G401 (cell line): ENCODE measurements around the gene GLMN. TPM values are rescaled to one million over a fixed set of nuclear protein-coding genes. Genes with fewer than 3 reads are reported as not detected.

Experiments used
- DNase-seq: peaks from one replicate; pipeline ENCODE4 v3.0.0-alpha.2; 2015; ENCODE audit warnings: low spot score
- in situ Hi-C: cut with HindIII; loops from 2 replicates; pipeline ENCODE4 v1.10.0; 2016; ENCODE audit warnings: low sequenced_read_pairs, mixed read lengths
- total RNA-seq: library from RNA; depleted of rRNA; stranded (reverse); fragments of >200 nt; shearing (Covaris generic); gene quantifications from 2 replicates; pipeline ENCODE4 v1.2.3, GENCODE V29; 2014; rRNA removed

The GLMN gene, protein sequence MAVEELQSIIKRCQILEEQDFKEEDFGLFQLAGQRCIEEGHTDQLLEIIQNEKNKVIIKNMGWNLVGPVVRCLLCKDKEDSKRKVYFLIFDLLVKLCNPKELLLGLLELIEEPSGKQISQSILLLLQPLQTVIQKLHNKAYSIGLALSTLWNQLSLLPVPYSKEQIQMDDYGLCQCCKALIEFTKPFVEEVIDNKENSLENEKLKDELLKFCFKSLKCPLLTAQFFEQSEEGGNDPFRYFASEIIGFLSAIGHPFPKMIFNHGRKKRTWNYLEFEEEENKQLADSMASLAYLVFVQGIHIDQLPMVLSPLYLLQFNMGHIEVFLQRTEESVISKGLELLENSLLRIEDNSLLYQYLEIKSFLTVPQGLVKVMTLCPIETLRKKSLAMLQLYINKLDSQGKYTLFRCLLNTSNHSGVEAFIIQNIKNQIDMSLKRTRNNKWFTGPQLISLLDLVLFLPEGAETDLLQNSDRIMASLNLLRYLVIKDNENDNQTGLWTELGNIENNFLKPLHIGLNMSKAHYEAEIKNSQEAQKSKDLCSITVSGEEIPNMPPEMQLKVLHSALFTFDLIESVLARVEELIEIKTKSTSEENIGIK
- 35.2 and 39.2 TPM in 2 replicates for total RNA-seq

DNA sequence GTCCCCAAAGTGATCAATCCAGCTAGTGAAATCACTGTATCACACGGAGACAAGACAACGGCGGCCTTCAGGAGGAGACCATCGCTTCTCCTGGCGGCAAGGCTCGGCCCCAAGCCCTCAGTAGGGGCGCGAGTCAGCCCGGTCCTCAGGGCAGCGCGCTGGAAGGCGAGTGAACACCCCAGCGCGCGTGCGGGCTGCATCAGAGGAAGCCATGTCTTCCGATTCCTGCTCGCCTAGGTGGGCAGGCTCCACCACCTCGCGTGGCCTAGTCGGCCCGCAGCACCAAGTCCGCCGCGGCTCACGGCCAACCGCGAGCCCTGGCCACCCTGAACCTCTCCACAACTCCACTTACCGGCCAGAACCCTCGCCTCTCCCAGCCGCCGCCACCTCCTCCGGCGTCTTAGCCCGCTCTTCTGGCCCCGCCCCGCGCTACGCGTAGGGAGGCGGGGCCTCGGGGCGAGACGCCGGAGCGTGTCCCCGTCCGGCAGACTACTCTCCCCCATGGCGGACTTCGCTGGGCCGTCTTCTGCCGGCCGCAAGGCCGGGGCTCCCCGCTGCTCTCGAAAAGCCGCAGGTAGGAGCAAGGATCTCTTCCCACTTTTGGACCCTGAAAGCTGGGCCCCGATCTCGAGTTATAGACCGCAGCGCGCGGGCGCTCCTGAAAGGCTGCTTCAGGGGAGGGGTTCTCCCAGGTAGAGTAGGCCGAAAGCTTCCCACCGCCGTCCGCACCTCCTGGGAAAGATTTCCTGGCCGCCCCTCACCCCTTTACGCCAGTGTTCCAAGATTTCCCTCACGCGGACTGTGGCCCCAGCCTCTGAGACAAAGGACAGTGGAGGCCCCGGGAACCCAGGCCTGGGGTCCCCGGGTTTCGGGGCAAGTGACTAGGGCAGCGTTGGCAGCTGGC lies at the start of gene GLMN, which contains the start of gene RPAP2:
GLMN (minus strand) TSS at position 415 of the 904 bp plus-strand sequence. CDS start 988 bp downstream, outside the sequence.
RPAP2 (plus strand) TSS at position 487 of the 904 bp plus-strand sequence; CDS start at position 502, 15 bp downstream.
- in situ Hi-C loops = no loop called here
- peak; percentile 91 for DNase-seq

DNA sequence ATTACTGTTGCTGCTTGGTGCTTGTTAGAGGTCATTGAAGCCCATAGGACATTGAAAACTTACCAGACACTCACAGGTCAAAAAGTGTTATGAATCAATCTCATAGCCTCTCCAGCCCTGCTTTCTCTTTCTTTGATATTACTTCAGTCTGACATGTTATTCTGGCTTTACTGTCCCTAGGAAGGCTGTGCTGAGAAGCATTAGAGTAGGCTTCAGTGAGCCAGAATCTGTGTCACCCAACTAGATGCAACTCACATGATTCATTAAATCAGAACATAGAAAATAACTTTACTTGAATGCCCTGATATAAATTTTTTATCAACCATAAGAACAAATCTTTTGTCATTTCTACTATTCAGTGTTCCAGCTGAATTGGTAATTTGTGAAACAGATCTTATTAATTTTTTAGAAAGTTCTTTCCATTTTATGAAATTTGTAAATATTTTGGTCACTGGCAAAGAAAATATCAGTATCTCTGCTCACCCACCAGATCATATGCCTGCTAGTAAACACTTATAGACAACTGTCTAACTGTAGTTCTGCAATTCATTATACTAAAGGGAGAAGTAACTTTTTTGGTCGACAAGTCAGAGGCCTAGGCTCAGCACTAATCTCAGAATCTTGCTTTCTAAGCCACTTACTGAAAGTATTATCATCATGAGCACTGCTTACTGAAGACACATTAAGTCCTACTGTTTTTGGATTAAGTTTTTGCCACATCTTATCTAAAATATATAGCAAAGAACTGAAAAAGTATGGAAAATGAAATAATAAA lies 48.3 kb upstream of the GLMN start:
- in situ Hi-C loops = no loop called here
- DNase-seq = peak; percentile 7

DNA sequence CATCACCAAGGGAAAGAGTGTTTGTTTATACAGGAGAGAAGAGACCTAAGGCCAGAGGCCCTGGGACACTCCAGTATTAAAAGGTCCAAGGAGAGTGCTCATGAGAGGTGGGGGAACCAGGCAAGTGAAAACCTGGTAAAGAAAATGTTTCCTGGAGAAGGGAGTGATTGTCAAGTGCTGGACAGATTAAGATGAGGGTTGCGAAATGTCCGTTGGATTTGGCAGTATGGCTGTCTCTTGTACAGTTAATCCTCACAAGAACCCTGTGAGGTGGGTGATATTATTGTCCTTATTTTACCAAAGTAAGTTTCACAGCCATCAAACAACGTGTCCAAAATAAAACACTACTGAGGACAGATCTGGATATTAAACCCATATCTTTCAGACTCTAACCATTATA lies 44.3 kb upstream of the GLMN start:
- DNase-seq = no peak
- in situ Hi-C loops = no loop called here

DNA sequence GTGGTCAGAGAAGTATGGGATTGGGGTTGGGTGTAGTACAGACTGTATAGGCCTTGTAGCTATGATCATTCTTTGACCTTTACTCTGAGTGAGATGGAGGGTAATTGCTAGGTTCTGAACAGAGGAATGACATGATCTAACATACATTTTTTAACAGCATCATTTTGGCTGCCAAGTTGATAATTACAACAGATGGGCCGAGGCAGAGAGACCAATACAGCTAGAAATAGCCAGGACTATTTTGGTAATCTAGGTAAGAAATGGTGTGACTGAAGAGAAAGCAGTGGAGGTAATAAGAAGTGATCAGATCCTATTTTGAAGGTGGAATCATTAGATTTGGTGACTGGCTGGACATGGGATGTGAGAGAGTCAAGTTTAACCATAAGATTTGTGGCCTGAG lies 43.6 kb upstream of the GLMN start:
- DNase-seq = peak; percentile 89
- in situ Hi-C loops = no loop called here

DNA sequence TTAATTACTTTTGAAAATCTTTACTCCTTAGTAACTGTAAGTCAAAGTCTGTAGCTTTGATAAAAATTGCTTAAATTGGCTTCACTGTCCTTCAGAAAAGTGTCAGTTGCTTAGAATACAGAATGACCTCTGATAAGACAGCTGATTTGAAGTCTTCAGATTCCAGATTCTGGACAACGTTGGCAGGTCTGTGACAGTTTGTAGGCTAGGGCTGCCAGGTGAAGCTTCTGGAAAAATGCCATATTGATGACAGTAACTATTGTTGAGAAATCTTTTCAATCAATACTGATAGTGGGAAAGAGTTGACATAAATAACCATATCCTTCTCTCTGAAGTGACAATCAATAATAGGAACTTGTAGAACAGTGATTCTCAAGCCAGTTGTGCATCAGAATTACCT lies 41.4 kb upstream of the GLMN start:
- in situ Hi-C loops = no loop called here
- DNase-seq = peak; percentile 12

DNA sequence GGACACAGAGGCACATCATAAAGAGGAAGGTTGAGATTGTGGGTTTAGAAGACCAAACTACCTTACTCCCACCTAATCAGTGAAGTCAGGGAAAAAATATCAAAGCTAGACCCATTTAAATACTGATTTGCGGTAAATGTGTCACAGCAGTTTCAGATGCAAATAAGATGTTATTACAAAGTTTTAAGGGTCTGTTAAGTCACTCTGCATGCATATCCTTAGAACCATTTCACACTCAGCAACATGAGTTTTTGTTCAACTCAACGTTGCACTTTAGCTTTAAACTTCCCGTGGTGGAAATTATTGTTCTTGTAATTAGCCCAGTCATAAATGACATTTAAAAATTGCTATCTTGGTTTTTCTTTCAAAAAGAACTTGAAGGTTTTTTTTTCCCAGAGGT lies 34.9 kb upstream of the GLMN start:
- DNase-seq = no peak
- in situ Hi-C loops = no loop called here

DNA sequence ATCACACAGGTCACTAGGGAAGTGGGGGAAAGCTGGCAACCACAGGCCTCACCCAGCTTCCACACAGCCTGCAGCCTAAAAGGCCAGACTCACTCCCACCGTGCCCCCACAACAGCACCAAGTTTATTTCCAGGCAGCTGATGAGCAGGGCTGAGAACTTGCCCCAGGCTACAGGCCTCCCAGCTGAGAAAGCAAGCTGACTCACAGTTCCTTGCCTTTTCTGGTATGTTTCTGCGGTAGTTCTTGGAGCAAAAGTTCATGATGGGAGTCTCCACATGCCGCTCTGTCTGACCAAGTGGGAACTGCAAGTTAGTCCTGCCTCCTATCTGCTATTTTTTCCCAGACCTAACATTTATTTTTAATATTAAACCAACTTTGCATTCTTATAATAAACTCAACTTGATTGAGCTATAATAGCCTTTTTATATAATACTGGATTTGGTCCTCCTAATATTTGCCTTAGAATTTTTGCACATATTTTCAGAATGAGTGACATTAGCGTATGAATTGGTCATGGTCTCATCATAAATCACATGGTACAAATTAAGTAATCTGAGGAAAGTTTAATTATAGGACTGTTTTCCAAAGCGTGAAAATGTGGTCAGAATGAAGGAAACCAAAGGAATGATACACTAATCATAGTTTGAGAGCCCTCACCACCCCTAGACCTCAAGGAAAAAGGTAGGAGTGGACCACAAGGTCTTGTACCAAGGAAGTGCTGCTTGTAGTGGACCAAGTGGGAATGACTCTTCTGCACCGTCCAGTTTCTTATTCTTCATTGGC lies 30.8 kb upstream of the GLMN start:
- in situ Hi-C loops = no loop called here

DNA sequence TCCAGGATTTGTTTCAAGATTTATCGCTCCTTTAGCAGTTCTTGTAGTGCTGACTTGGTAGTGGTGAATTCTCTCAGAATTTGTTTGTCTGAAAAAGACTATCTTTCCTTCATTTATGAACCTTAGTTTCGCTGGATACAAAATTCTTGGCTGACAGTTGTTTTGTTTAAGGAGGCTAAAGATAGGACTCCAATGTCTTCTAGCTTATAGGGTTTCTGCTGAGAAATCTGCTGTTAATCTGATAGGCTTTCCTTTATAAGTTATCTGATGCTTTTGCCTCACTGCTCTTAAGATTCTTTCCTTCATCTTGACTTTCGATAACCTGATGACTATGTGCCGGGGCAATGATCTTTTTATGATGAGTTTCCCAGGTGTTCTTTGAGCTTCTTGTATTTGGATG lies 29.0 kb upstream of the GLMN start:
- in situ Hi-C loops = no loop called here
- no peak for DNase-seq

More for the DNA sequence above, 30.8 kb upstream of the GLMN start:
- DNase-seq = no peak

DNA sequence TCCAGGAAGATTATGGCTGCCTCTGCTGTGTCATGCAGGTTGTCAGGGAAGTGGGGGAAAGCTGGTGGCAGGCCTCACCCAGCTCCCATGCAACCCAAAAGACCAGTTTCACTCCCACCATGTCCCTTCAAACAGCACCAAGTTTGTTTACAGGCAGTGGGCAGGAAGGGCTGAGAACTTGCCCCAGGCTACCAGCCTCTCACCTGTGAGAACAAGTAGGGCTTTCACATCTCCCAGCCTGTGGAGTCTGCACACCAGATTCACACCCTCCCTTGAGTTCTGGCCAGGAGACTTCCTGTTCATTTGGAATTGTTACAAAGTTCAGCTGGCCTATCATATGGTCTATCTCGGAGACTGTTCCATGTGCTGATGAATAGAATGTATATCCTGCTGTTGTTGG lies 27.9 kb upstream of the GLMN start:
- DNase-seq = no peak
- in situ Hi-C loops = no loop called here

DNA sequence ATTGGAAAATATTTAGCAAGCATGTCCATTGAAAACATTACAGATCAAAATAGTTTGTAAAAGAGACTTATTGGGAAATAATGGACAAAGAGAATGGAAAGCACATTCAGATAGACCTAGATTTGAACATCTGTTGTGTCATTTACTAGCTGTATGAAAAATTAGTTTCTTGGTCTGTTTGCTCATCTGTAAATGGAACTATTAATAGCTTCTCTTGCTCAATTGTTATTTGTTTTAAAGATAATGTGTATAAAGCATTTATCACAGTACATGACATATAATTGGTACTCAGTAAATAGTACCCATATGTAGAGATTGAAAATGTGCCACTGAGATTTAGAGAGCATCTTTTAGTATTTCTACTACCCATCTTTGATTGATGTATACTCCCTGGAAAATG lies 26.0 kb upstream of the GLMN start:
- in situ Hi-C loops = no loop called here
- no peak for DNase-seq

DNA sequence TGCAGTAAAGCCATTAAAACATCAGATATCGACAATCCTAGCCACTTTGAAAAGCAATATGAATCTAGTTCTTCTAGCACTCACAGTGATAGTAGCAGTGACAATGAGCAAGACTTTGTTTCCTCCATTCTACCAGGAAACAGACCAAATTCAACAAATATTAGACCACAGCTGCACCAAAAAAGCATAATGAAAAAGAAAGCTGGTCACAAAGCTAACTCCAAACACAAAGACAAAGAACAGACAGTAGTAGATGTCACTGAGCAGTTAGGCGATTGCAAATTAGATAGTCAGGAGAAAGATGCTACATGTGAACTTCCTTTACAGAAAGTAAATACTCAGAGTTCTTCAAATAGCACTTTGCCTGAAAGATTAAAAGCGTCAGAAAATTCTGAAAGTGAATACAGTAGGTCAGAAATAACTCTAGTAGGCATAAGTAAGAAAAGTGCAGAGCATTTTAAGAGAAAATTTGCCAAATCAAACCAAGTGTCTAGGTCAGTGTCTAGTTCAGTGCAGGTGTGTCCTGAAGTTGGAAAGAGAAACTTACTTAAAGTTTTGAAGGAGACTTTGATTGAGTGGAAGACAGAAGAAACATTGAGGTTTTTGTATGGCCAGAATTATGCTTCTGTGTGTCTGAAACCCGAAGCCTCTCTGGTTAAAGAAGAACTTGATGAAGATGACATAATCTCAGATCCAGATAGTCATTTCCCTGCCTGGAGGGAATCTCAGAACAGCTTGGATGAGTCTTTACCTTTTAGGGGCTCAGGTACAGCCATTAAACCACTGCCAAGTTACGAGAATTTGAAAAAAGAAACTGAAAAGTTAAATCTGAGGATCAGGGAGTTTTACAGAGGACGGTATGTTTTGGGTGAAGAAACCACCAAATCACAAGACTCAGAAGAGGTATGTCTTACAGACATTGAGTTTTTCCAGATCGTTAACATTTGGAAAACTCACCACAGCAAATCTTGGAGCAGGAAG lies 25.0 kb upstream of the GLMN start:
- DNase-seq = no peak
- in situ Hi-C loops = no loop called here

DNA sequence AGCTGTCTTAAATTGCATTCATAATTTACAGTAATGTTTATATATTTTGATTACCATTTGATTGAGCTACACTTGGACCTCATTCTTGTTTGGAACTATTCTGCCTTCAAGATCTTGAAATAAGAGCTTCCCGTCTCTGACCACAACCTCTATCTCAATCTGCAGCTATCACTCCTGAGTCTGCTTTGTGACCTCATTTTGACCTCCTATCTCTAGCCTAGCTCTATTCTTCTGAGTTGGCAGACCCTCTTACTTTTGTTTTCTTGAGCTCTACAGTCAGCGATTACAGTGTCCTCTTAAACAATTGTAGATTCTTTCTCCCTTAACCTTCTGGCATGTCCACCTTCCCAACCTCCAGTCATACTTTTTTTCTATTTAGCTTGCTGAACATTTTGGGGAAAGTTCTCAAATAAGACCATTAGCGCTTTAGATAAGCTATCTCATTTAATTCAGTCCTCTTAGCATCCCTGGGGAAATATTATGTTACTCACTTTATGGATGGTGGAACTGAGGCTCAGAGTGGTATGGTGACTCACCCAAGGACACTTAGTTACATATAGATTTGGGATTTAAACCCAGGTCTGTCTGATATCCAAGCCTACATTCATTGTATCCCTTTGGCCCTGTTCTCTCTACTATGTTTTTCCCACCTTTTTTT lies 19.2 kb upstream of the GLMN start:
- in situ Hi-C loops = no loop called here
- no peak for DNase-seq

DNA sequence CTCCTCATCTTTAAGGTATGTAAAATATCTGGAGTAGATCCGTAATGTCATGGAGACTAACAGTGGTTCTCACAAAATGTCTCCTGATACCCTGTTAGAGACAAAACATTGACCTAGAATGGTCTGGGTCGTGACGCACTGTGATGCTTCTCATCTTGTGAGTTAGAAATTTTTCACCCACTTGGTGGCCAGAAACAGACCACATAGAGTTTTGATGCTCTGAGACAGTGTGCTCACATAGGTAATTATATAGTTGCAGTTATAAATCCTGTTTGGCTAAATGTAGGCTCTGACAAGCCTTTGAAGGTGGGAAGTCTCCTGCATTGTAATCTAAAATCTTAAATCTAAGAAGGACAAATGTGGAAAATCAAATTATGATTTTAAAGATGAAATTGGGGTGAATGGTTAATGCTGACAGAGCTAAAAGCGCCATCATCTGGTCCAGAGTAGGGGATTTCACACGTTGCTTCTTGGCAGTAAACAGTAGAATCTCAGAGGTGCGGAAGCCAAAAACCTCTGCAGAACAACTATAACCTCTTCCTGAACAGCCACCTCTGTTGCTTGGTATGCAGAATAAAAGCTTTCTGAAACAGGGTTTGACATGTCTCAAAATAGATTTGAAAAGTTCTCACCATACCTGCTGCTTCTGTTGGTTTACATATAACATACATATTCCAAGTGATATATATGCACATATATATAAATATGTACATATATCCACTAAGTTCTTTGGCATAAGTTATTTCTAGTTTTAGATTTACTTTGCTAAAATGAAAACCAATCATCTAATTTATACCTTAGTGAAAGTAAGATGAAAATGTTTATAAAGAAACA lies 17.2 kb upstream of the GLMN start:
- in situ Hi-C loops = no loop called here
- DNase-seq = no peak

DNA sequence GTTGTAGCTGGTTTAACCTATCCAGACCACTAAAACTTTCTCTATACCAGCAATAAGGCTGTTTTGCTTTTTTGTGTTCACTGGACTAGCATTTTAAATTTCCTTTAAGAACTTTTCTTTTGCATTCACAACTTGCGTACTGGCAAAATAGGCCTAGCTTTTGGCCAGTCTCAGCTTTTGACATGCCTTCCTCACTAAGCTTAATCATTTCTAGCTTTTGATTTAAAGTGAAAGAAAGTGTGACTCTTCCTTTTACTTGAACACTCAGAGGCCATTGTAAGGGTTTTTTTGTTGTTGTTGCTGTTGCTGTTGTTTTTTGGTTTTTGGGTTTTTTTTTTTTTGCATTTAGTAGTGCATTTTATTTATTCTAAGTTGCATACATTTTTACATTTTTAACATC lies 15.2 kb upstream of the GLMN start:
- in situ Hi-C loops = no loop called here
- no peak for DNase-seq

DNA sequence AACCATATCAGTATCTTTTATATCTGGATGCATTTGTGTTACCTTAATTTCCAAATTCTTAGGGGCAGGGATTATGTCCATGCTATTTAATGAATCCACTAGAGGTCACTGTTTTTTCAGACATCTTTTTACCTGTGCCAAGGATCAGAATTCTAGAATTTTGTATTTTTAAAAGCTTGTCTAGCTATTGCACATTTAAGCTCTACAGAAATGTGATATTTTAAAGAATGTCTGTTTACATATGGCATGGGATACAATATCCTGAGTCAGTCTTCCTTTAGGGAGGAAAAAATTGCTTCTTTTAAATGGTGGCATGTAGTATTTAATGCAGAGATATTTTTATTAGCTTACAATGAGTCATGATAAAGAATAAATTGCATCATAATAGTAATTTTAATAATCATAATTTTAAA lies 11.4 kb upstream of the GLMN start:
- in situ Hi-C loops = no loop called here
- DNase-seq = peak; percentile 64

DNA sequence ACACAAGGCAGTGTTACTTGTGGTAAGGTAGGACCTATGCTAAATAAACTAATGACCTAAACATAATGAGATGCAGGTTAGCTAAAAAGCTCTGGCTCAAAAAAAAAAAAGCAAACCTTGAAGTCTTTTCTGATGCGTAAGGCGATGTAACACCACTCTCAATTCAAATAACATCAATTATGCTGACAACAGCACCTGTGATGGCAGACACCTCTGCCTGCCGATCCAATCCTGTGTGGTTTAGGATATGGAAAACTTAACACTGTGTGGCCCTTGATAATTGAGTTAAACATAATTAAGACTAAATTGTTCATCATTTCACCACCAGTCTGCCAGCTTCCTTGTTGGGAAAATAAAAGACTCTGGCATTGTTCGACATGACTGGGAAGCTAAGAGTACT lies 9.2 kb upstream of the GLMN start:
- DNase-seq = no peak
- in situ Hi-C loops = no loop called here
